Motor neuron (in vitro differentiated cells): Measurements from ENCODE around the gene WWOX. TPM values are rescaled to one million over a fixed set of nuclear protein-coding genes. Genes with fewer than 3 reads are reported as not detected.

Experiments
- ATAC-seq, 8 experiments: fragments of 200-7000 bp; cut with Tn5 transposase; replicated peaks in 6 of 8; 2 replicates each; pipeline ENCODE4 v1.8.0; 2021; ENCODE audit warnings: mild to moderate bottlenecking in 8 of 8, moderate library complexity in 8 of 8
- H3K27ac ChIP-seq, 2 donors: fragments of 250-450 bp; sonication (Bioruptor Pico); 2 replicates each; pipeline ENCODE4 v1.9.0; 2021; ENCODE audit warnings: antibody characterized with exemption in 2 of 2, mild to moderate bottlenecking in 2 of 2, moderate library complexity in 1 of 2
- H3K4me1 ChIP-seq, 2 donors: fragments of 250-450 bp; sonication (Bioruptor Pico); replicated peaks in 1 of 2; 2 replicates each; pipeline ENCODE4 v1.6.1; 2021; ENCODE audit warnings: antibody characterized with exemption in 2 of 2, mild to moderate bottlenecking in 2 of 2, moderate library complexity in 1 of 2
- H3K4me3 ChIP-seq, 5 donors: fragments of 250-450 bp; sonication (Bioruptor Pico); 2 replicates each; pipeline ENCODE4 v1.9.0; 2021; ENCODE audit warnings: antibody characterized with exemption in 5 of 5, mild to moderate bottlenecking in 5 of 5, moderate library complexity in 4 of 5
- WGBS, 10 experiments: fragments of 450-650 bp; shearing (Covaris generic); methylation state at CpG; one replicate each; pipeline ENCODE4 v1.0.0; 2022; 5-methylcytosine and 5-hydroxymethylcytosine counted together
- in situ Hi-C, 9 experiments: fragments of 400-800 bp; cut with MboI; loops; one replicate each; pipeline ENCODE4 v1.15.0; 2021; ENCODE audit warnings: low sequenced_read_pairs in 9 of 9, low pct_unique_long_range_greater_than_20kb in 2 of 9; ENCODE audit not compliant: unreplicated experiment in 9 of 9
- total RNA-seq, 8 experiments: library from RNA; unstranded; fragments of 300-600 nt; gene quantifications; 2 replicates each; pipeline versions ENCODE4 v1.2.3 to v1.2.4, GENCODE V29; 2022

Gene WWOX
- total RNA-seq, 8 experiments from 2014 or later = 10.3 to 27.8 (median 12.3) TPM

- in situ Hi-C loops = no loop called here
- 90 to 100% (median 100%) methylated on average over 1 to 2 of the region's 2 CpGs; no CpG with 5 or more reads in 7 of the 10 experiments for WGBS, 10 experiments
These were observed 681.4 kb downstream of the WWOX start for GRCh38 chr16:78780808-78781207.

DNA sequence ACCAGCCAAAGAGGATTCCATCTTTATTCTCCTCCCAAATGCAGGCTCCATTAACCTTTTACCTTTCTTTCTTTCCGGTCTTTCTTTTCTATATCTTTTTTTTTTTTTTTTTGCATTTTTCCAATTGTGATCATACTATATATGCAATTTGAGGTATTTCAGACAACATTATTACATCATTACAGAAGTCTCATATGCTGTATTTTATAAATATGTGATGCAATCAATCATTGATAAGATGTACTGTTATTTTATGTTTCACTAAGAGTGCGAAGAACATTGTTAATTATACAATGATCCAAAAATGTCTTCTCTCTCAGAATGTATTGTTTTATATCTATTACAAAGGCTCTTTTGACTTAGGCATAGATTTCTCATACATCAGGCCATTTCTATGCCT, 683.1 kb downstream of the WWOX start:
- ATAC-seq = no peak
- in situ Hi-C loops = no loop called here
- no peak overlapping the region for H3K4me3 ChIP-seq
- 58 to 100% (median 95%) methylated on average over 1 to 2 of the region's 2 CpGs for WGBS, 10 experiments
- H3K27ac ChIP-seq = no peak overlapping the region
- peaks cover 3 to 4% of the 10 kb centered on the region in 2 donors for H3K4me1 ChIP-seq

More at GRCh38 chr16:78780808-78781207, 681.4 kb downstream of the WWOX start:
- Histone ChIP-seq H3K4me3 (no peak overlapping the region), H3K4me1 (peaks cover 3 to 5% of the 10 kb centered on the region in 2 donors), H3K27ac (no peak overlapping the region)
- no peak for ATAC-seq

DNA sequence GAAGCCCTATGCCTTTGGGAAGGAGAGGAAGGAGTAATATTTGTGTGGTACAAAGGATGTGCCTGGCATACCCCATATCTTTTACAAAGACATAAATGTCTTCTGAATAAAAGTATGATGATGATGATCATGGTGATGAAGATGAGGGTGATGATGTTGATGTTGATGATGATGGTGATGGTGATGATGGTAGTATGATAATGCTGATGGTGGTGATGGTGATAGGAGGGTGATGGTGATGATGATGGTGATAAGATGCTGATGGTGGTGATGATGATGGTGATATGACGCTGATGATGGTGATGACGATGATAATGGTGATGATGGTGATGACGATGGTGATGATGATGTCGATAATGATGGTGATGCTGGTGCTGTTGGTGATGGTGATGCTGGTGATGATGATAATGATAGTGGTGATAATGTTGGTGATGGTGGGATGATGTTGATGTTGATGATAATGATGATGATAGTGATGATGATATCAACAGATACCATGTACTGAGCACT, 684.2 kb downstream of the WWOX start:
- ATAC-seq = no peak
- no peaks in the 10 kb centered on the region for H3K4me1 ChIP-seq
- in situ Hi-C loops = no loop called here
- 28 to 100% (median 82%) methylated on average over 1 to 4 of the region's 4 CpGs; no CpG with 5 or more reads in 1 of the 10 experiments for WGBS, 10 experiments
- H3K4me3 ChIP-seq = no peak overlapping the region
- H3K27ac ChIP-seq = no peak overlapping the region

GRCh38 chr16:78784771-78785170, 685.3 kb downstream of the WWOX start:
- Histone ChIP-seq H3K4me1 (no peaks in the 10 kb centered on the region), H3K27ac (no peak overlapping the region), H3K4me3 (no peak overlapping the region)
- WGBS, 10 experiments = 49 to 100% (median 90%) methylated on average over 1 to 4 of the region's 6 CpGs; no CpG with 5 or more reads in 1 of the 10 experiments
- in situ Hi-C loops = no loop called here
- no peak for ATAC-seq

DNA sequence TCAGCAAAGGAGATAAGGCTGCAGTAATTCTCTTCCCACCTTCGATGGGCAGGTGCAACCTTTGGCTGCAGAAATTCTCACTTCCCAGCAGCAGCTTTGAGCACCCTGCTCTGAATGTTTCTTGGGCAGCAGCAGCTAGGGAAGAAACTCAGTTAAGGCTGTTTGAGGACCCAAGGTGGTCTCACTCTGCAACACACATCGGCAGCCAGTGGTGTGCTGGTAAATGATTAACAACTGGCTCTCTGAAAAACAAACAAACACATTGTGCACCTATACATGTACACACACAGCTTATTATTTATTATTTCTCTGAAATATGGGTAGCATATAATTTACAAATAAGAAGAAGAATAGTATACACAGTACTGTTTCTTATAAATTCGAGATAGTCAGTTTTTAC, 685.8 kb downstream of the WWOX start:
- Histone ChIP-seq H3K4me1 (no peaks in the 10 kb centered on the region), H3K4me3 (no peak overlapping the region), H3K27ac (no peak overlapping the region)
- ATAC-seq = no peak
- in situ Hi-C loops = no loop called here
- WGBS, 10 experiments = 22 to 83% (median 76%) methylated on average over 1 to 3 of the region's 3 CpGs; no CpG with 5 or more reads in 1 of the 10 experiments

GRCh38 chr16:78786635-78787034, 687.2 kb downstream of the WWOX start:
- no peaks in the 10 kb centered on the region for H3K4me1 ChIP-seq
- WGBS, 10 experiments = 0 to 90% (median 34%) methylated on average over 1 to 3 of the region's 3 CpGs; no CpG with 5 or more reads in 2 of the 10 experiments
- no peak overlapping the region for H3K4me3 ChIP-seq
- H3K27ac ChIP-seq = no peak overlapping the region
- in situ Hi-C loops = no loop called here
- ATAC-seq = peak in 3 of 8 experiments; percentile 78 to 95 (median 83)

GRCh38 chr16:78788276-78788675, 688.8 kb downstream of the WWOX start:
- Histone ChIP-seq H3K27ac (no peak overlapping the region), H3K4me1 (peaks cover 3 to 7% of the 10 kb centered on the region in 2 donors), H3K4me3 (no peak overlapping the region)
- in situ Hi-C loops = no loop called here
- no peak for ATAC-seq
- 43 to 94% (median 80%) methylated on average over 1 to 2 of the region's 2 CpGs; no CpG with 5 or more reads in 7 of the 10 experiments for WGBS, 10 experiments

DNA sequence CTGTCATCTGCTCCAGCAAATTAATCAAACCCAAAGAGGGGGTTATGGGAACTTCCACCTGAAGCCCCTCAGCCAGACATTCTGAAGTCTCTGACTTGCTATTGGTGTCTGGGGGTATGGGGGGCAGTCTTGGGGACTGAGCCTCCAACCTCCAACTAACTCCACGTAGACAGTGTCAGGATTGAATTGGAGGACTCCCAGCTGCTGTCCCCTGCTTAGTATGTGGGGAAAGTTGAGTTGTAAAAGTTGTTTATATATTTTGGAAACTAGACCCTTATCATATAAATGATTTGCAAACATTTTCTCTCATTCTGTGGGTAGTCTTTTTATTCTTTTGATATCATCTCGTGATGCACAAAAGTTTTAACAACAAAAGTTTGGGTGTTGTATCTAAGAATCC, 689.2 kb downstream of the WWOX start:
- Histone ChIP-seq H3K4me1 (peaks cover 3 to 8% of the 10 kb centered on the region in 2 donors), H3K4me3 (no peak overlapping the region), H3K27ac (no peak overlapping the region)
- in situ Hi-C loops = no loop called here
- ATAC-seq = no peak
- 29 to 88% (median 69%) methylated on average over 1 to 2 of the region's 2 CpGs; no CpG with 5 or more reads in 2 of the 10 experiments for WGBS, 10 experiments

- Histone ChIP-seq H3K27ac (no peak overlapping the region), H3K4me3 (no peak overlapping the region), H3K4me1 (peaks cover 3 to 8% of the 10 kb centered on the region in 2 donors)
- WGBS, 10 experiments = 18 to 80% (median 39%) methylated on average over 1 to 2 of the region's 2 CpGs; no CpG with 5 or more reads in 1 of the 10 experiments
- in situ Hi-C loops = no loop called here
- ATAC-seq = no peak
These were observed 690.1 kb downstream of the WWOX start for GRCh38 chr16:78789561-78789960.

DNA sequence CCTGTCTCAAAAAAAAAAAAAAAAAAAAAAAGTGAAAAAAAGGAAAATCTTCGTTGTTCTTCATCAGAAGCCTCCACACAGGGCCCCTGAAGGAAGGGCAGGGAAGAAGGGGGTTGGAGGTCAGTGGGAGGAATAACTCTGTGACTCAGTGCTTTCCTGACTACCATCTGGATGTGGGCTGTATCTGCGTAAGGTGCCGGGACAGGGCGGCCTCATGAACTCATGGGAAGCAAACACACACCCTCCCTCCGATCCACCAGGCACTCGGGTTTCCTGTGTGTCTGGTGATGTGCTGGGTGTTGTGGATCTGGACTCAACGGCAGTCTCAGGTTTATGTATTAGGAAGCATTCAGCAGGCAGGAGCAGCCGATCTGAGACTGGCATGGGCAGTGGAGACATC, 691.6 kb downstream of the WWOX start:
- WGBS, 10 experiments = 16 to 100% (median 68%) methylated on average over 1 to 8 of the region's 8 CpGs; no CpG with 5 or more reads in 3 of the 10 experiments
- in situ Hi-C loops = no loop called here

GRCh38 chr16:78791926-78792325, 692.5 kb downstream of the WWOX start:
- H3K27ac ChIP-seq = no peak overlapping the region
- peaks cover 3 to 8% of the 10 kb centered on the region in 2 donors for H3K4me1 ChIP-seq
- no peak overlapping the region for H3K4me3 ChIP-seq
- WGBS, 10 experiments = 45 to 97% (median 93%) methylated on average over 2 to 7 of the region's 7 CpGs; no CpG with 5 or more reads in 2 of the 10 experiments
- ATAC-seq = no peak
- in situ Hi-C loops = no loop called here

More for the DNA sequence above, 691.6 kb downstream of the WWOX start:
- Histone ChIP-seq H3K4me1 (peaks cover 3 to 8% of the 10 kb centered on the region in 2 donors), H3K27ac (no peak overlapping the region), H3K4me3 (no peak overlapping the region)
- peak in 2 of 8 experiments; percentile 41 to 60 for ATAC-seq

GRCh38 chr16:78792952-78793351, 693.5 kb downstream of the WWOX start:
- peak in 2 of 8 experiments; percentile 43 to 61 for ATAC-seq
- Histone ChIP-seq H3K4me1 (peaks cover 3 to 9% of the 10 kb centered on the region in 2 donors), H3K27ac (no peak overlapping the region), H3K4me3 (no peak overlapping the region)
- 17 to 100% (median 100%) methylated on average over 1 to 4 of the region's 5 CpGs; no CpG with 5 or more reads in 3 of the 10 experiments for WGBS, 10 experiments
- in situ Hi-C loops = no loop called here

GRCh38 chr16:78794581-78795250, 695.3 kb downstream of the WWOX start:
- 31 to 100% (median 82%) methylated on average over 2 to 6 of the region's 6 CpGs; no CpG with 5 or more reads in 2 of the 10 experiments for WGBS, 10 experiments
- Histone ChIP-seq H3K4me3 (no peak overlapping the region), H3K27ac (no peak overlapping the region), H3K4me1 (peaks cover 3 to 20% of the 10 kb centered on the region in 2 donors)
- in situ Hi-C loops = no loop called here
- ATAC-seq = peak in 1 of 8 experiments; percentile 56
